Astrocyte (in vitro differentiated cells and primary cell): ENCODE data around the gene TIMM44.

ENCODE experiments used
- EZH2 ChIP-seq: IDR thresholded peaks from 2 replicates; pipeline ENCODE4 v1.6.1; 2012; ENCODE audit warnings: mild to moderate bottlenecking, low read length, inconsistent platforms; ENCODE audit not compliant: insufficient read depth
- TF ChIP-seq, protein P1 (sequence below): IDR thresholded peaks from 2 replicates; pipeline ENCODE4 v1.5.1; 2011; ENCODE audit warnings: low read depth, mild to moderate bottlenecking, inconsistent platforms, low read length, moderate library complexity; ENCODE audit not compliant: insufficient read depth

DNA sequence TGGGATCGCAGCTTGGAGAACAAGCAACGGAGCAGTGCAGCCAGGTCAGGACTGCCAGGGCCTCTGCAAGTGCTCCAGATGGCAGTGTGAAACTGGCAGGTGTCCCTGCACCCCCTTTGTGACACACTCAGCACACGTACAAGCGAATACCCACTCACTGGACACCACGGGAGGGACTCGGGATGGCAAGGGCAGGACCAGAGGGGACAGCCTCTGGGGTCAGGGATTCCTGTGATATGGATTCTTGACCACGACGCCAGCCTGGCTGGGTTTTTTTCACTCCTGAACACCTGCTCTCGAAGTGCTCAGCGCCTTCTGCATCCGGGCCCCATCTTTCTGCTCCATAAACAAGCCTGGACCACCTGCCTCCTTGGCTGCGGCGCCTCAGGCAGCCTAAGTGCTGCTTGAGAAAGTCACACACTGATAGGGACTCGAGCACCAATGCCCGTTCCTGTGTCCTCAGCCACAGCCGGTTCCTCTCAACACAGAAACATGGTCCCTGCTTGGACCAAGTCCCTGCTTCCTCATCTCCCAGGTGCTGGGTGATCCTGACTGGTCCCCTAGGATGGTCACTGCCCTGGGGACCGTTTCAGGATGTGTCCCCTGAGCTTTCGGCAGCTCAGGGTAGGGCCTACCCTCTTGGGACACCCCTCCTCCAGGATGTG lies 40.0 kb upstream of the TIMM44 start:
- TF ChIP-seq EZH2 = no peak
- TF ChIP-seq, protein P1, sequence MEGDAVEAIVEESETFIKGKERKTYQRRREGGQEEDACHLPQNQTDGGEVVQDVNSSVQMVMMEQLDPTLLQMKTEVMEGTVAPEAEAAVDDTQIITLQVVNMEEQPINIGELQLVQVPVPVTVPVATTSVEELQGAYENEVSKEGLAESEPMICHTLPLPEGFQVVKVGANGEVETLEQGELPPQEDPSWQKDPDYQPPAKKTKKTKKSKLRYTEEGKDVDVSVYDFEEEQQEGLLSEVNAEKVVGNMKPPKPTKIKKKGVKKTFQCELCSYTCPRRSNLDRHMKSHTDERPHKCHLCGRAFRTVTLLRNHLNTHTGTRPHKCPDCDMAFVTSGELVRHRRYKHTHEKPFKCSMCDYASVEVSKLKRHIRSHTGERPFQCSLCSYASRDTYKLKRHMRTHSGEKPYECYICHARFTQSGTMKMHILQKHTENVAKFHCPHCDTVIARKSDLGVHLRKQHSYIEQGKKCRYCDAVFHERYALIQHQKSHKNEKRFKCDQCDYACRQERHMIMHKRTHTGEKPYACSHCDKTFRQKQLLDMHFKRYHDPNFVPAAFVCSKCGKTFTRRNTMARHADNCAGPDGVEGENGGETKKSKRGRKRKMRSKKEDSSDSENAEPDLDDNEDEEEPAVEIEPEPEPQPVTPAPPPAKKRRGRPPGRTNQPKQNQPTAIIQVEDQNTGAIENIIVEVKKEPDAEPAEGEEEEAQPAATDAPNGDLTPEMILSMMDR = no peak
